Lung (tissue), 12 donors: ENCODE results near the gene TRAPPC3L. TPM values are rescaled to one million over a fixed set of nuclear protein-coding genes. Genes with fewer than 3 reads are reported as not detected.

ENCODE experiments used
- ATAC-seq: fragments of 200-7000 bp; cut with Tn5 transposase; one replicate; pipeline ENCODE4 v1.9.1; 2020; ENCODE audit warnings: moderate number of reproducible peaks; ENCODE audit not compliant: insufficient read depth, low FRiP score
- DNase-seq, 3 donors: peaks; one replicate each; pipeline ENCODE4 v3.0.0-alpha.2; 2013 to 2017
- H3K27ac ChIP-seq, 2 donors: one replicate each; pipeline ENCODE4 v1.5.1; 2013; ENCODE audit warnings: mild to moderate bottlenecking in 2 of 2, moderate library complexity in 2 of 2, control low read depth in 1 of 2, inconsistent platforms in 1 of 2, low read depth in 1 of 2, low read length in 1 of 2
- H3K27me3 ChIP-seq, 3 donors: one replicate each; pipeline ENCODE4 v1.5.1; 2013; ENCODE audit warnings: low read length in 2 of 3; ENCODE audit not compliant: control insufficient read depth in 3 of 3, insufficient read depth in 3 of 3
- H3K36me3 ChIP-seq, 4 donors: one replicate each; pipeline ENCODE4 v1.5.1; 2013; ENCODE audit warnings: low read length in 4 of 4, mild to moderate bottlenecking in 1 of 4, moderate library complexity in 1 of 4; ENCODE audit not compliant: control insufficient read depth in 4 of 4, insufficient read depth in 4 of 4
- H3K4me1 ChIP-seq, 5 donors: one replicate each; pipeline ENCODE4 v1.5.1; 2013; ENCODE audit warnings: low read length in 5 of 5, mild to moderate bottlenecking in 2 of 5, moderate library complexity in 1 of 5; ENCODE audit not compliant: control insufficient read depth in 5 of 5, insufficient read depth in 5 of 5
- H3K4me3 ChIP-seq: one replicate; pipeline ENCODE4 v1.5.1; 2013; ENCODE audit warnings: mild to moderate bottlenecking, control low read depth, moderate library complexity
- H3K9ac ChIP-seq, 2 donors: one replicate each; pipeline ENCODE4 v1.5.1; 2013; ENCODE audit warnings: low read length in 2 of 2, control low read depth in 1 of 2; ENCODE audit not compliant: insufficient read depth in 1 of 2
- H3K9me3 ChIP-seq, 4 donors: one replicate each; pipeline ENCODE4 v1.5.1; 2013; ENCODE audit warnings: low read length in 3 of 4, mild to moderate bottlenecking in 1 of 4, moderate library complexity in 1 of 4; ENCODE audit not compliant: control insufficient read depth in 4 of 4, insufficient read depth in 3 of 4
- WGBS, 2 donors: extraction: QIAGEN DNeasy Blood & Tissue Kit; methylation state at CpG; one replicate each; pipeline ENCODE4 v1.1.7; 2013; 5-methylcytosine and 5-hydroxymethylcytosine counted together
- polyA plus RNA-seq, 2 donors: library from polyadenylated mRNA; stranded (reverse); fragments of 200-250 nt; gene quantifications; one replicate each; pipeline ENCODE4 v1.2.1, GENCODE V29; 2013
- total RNA-seq, 2 donors: library from RNA; depleted of rRNA in 1 of 2; stranded (reverse); fragments of >200 nt in 1 of 2; gene quantifications; one replicate each; pipeline ENCODE4 v1.2.1, GENCODE V29; 2014 to 2021
- TF ChIP-seq, protein P1 (sequence below): IDR thresholded peaks from 2 replicates; pipeline ENCODE4 v1.5.1; 2012; ENCODE audit warnings: mild to moderate bottlenecking; ENCODE audit errors: control extremely low read depth, extremely low read depth
- donor health status: control.
- donor health status: control.
- donor health status: Bipolar disorder and iron deficiency.
- donor health status: healthy.
- donor health status: DM: yes; HTN: yes; CAD: no.

Gene TRAPPC3L
- total and polyA plus RNA-seq, 4 donors, result 0.07 to 0.28 (median 0.25) TPM; not detected in 1

- Histone ChIP-seq H3K36me3 (no peaks in the 10 kb centered on the region), H3K9ac (no peak overlapping the region), H3K9me3 (no peaks in the 10 kb centered on the region), H3K27me3 (no peaks in the 10 kb centered on the region), H3K4me1 (peaks cover 0 to 1% (median 0%) of the 10 kb centered on the region in 5 donors), H3K27ac (no peak overlapping the region), H3K4me3 (no peak overlapping the region)
- ATAC-seq (no peak), DNase-seq (no peak)
- WGBS, 2 donors, result 52 to 66% methylated on average over 4 of the region's 4 CpGs
- TF ChIP-seq, protein P1, sequence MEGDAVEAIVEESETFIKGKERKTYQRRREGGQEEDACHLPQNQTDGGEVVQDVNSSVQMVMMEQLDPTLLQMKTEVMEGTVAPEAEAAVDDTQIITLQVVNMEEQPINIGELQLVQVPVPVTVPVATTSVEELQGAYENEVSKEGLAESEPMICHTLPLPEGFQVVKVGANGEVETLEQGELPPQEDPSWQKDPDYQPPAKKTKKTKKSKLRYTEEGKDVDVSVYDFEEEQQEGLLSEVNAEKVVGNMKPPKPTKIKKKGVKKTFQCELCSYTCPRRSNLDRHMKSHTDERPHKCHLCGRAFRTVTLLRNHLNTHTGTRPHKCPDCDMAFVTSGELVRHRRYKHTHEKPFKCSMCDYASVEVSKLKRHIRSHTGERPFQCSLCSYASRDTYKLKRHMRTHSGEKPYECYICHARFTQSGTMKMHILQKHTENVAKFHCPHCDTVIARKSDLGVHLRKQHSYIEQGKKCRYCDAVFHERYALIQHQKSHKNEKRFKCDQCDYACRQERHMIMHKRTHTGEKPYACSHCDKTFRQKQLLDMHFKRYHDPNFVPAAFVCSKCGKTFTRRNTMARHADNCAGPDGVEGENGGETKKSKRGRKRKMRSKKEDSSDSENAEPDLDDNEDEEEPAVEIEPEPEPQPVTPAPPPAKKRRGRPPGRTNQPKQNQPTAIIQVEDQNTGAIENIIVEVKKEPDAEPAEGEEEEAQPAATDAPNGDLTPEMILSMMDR, result no peak
These were observed 5.3 kb upstream of the TRAPPC3L start for GRCh38 chr6:116550796-116551195.

DNA sequence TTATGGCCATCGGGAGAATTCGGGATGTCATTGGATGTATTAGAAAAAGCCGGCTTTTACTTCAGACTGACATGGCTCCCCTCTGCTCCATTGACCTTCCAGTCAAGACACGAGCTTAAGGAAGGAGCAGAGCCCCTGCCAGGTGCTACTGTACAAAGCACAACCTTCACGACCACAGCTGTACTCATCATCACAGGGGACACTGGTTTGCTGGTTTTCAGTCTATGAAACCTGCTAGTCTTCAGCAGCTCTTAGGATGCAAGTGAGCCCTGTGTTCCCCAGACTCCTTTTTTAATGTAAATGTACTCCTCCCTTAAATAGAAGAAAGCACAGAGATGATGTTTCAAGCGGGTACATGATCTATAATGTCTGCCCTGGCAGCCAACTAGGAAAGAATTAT, 1.9 kb upstream of the TRAPPC3L start:
- DNase-seq (no peak), ATAC-seq (no peak)
- no peak overlapping the region for H3K4me3 ChIP-seq
- no peaks in the 10 kb centered on the region for H3K27me3 ChIP-seq
- H3K4me1 ChIP-seq, result no peaks in the 10 kb centered on the region
- TF ChIP-seq, protein P1, result no peak
- no peaks in the 10 kb centered on the region for H3K36me3 ChIP-seq
- no peak overlapping the region for H3K9ac ChIP-seq
- no peaks in the 10 kb centered on the region for H3K9me3 ChIP-seq
- H3K27ac ChIP-seq, result no peak overlapping the region
- 94% methylated on average over 6 of the region's 6 CpGs for WGBS, 2 donors

DNA sequence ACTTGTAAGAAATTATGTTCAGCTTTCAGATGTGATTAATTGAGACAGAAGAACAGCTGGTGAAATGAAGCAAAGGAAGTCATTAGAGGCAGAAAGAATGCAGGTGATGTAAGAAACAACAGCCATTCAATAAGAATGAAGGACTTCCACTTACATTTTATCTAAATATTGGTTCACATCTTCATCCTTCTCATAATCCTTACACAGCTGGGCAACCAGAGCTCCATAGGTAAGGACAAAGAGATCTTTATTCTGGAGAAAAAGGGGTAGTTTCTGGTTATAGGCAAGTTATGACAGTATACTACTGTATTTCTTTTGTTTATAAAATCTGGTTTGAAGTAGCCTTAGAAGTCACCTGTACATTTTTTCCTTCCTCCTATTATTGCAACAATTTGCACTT, 2.3 kb downstream of the TRAPPC3L start:
- Histone ChIP-seq H3K4me1 (peaks cover 0 to 5% (median 0%) of the 10 kb centered on the region in 5 donors), H3K27me3 (no peaks in the 10 kb centered on the region), H3K36me3 (no peaks in the 10 kb centered on the region), H3K27ac (no peak overlapping the region), H3K9ac (no peak overlapping the region), H3K9me3 (no peaks in the 10 kb centered on the region), H3K4me3 (no peak overlapping the region)
- DNase-seq (no peak), ATAC-seq (no peak)
- TF ChIP-seq, protein P1, result no peak

GRCh38 chr6:116542426-116542825, 3.1 kb downstream of the TRAPPC3L start:
- no peak overlapping the region for H3K4me3 ChIP-seq
- TF ChIP-seq, protein P1, result no peak
- no peak overlapping the region for H3K27ac ChIP-seq
- no peaks in the 10 kb centered on the region for H3K9me3 ChIP-seq
- H3K9ac ChIP-seq, result no peak overlapping the region
- H3K4me1 ChIP-seq, result peaks cover 0 to 5% (median 0%) of the 10 kb centered on the region in 5 donors
- H3K36me3 ChIP-seq, result no peaks in the 10 kb centered on the region
- no peak for DNase-seq
- ATAC-seq, result no peak
- H3K27me3 ChIP-seq, result no peaks in the 10 kb centered on the region
